ENCODE data around the gene TMUB1.

DNA sequence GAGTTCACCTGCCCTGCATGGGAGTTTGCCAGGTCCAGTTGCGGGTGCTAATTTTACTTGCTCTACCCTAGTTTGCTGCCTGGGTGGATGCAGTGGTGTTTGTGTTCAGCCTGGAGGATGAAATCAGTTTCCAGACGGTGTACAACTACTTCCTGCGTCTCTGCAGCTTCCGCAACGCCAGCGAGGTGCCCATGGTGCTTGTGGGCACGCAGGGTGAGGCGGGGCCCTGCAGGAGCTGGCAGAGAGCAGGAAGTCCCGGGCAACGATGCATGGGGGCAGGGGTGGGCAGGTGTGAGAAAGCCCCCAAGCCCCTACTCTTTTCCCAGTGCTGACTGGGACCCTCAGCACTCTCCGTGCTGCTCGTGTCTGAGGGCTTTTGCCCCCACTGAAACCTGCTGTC, 34.3 kb upstream of the TMUB1 start:
- TF ChIP-seq, protein P1, sequence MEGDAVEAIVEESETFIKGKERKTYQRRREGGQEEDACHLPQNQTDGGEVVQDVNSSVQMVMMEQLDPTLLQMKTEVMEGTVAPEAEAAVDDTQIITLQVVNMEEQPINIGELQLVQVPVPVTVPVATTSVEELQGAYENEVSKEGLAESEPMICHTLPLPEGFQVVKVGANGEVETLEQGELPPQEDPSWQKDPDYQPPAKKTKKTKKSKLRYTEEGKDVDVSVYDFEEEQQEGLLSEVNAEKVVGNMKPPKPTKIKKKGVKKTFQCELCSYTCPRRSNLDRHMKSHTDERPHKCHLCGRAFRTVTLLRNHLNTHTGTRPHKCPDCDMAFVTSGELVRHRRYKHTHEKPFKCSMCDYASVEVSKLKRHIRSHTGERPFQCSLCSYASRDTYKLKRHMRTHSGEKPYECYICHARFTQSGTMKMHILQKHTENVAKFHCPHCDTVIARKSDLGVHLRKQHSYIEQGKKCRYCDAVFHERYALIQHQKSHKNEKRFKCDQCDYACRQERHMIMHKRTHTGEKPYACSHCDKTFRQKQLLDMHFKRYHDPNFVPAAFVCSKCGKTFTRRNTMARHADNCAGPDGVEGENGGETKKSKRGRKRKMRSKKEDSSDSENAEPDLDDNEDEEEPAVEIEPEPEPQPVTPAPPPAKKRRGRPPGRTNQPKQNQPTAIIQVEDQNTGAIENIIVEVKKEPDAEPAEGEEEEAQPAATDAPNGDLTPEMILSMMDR (IDR thresholded peaks at IDR 0.05; ENCODE audit: borderline replicate concordance, extremely low read depth, low read length, poor library complexity, severe bottlenecking) = no peak
- TF ChIP-seq EZH2 (IDR thresholded peaks at IDR 0.05; ENCODE audit: borderline replicate concordance, low read depth, low read length, severe bottlenecking) = no peak

Data from DND-41 (cell line).